Measurements from ENCODE around the gene C6orf52. TPM values are rescaled to one million over a fixed set of nuclear protein-coding genes. Genes with fewer than 3 reads are reported as not detected.

Gene C6orf52
- total RNA-seq, 4 donors from 2014 or later: not detected

GRCh38 chr6:10659699-10660348 lies 34.6 kb downstream of the C6orf52 start:
- H3K4me3 ChIP-seq (ENCODE audit: low read depth, poor library complexity, severe bottlenecking): no peak overlapping the region
- no peak for TF ChIP-seq POLR2A (IDR thresholded peaks at IDR 0.05)
- TF ChIP-seq, protein P1, sequence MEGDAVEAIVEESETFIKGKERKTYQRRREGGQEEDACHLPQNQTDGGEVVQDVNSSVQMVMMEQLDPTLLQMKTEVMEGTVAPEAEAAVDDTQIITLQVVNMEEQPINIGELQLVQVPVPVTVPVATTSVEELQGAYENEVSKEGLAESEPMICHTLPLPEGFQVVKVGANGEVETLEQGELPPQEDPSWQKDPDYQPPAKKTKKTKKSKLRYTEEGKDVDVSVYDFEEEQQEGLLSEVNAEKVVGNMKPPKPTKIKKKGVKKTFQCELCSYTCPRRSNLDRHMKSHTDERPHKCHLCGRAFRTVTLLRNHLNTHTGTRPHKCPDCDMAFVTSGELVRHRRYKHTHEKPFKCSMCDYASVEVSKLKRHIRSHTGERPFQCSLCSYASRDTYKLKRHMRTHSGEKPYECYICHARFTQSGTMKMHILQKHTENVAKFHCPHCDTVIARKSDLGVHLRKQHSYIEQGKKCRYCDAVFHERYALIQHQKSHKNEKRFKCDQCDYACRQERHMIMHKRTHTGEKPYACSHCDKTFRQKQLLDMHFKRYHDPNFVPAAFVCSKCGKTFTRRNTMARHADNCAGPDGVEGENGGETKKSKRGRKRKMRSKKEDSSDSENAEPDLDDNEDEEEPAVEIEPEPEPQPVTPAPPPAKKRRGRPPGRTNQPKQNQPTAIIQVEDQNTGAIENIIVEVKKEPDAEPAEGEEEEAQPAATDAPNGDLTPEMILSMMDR (IDR thresholded peaks at IDR 0.05): no peak
- intact Hi-C loops (cut with DNase I; ENCODE audit: low total_unique reads): no loop called here
- WGBS, 2 donors: 81 to 85% methylated on average over 35 to 48 of the region's 48 CpGs
- no peak for DNase-seq (ENCODE audit: low spot score in 2 of 2)

DNA sequence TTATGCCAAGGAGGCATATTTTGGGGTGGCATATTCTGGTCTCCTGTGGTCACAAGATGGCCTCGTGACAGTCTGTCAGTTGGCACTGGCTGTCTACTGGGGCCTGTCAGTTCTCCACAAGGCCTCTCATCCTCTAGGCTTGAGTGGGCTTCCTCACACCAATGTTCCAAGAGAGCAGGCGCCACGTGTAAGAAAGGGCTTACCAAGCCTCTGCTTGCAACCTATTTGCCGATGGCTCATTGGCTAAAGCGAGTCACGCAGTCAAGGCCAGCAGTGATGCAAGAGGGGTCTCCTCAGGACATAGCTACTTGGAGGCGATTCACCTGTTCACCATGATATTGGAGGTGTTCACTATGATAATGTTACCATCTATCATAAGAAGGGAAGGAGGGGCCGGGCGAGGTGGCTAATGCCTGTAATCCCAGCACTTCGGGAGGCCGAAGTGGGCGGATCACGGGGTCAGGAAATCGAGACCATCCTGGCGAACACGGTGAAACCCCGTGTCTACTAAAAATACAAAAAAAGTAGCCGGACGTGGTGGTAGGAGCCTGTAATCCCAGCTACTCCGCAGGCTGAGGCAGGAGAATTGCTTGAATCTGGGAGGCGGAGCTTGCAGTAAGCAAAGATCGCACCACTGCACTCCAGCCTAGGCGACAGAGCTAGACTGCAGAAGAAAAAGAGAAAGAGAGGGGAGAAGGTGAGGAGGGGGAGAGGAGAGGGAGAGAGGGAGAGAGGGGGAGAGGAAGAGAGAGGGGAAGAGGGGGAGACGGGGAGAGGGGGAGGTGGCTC lies 35.3 kb downstream of the C6orf52 start:
- no peak overlapping the region for H3K4me3 ChIP-seq (ENCODE audit: low read depth, poor library complexity, severe bottlenecking)
- no peak for DNase-seq (ENCODE audit: low spot score in 2 of 2)
- TF ChIP-seq, protein P1 (IDR thresholded peaks at IDR 0.05): no peak
- TF ChIP-seq POLR2A (IDR thresholded peaks at IDR 0.05): no peak
- WGBS, 2 donors: 86 to 88% methylated on average over 24 of the region's 24 CpGs
- intact Hi-C loops (cut with DNase I; ENCODE audit: low total_unique reads): no loop called here

- intact Hi-C loops (cut with DNase I; ENCODE audit: low total_unique reads): no loop called here
- no peak overlapping the region for H3K4me3 ChIP-seq (ENCODE audit: low read depth, poor library complexity, severe bottlenecking)
- no peak for TF ChIP-seq POLR2A (IDR thresholded peaks at IDR 0.05)
- TF ChIP-seq, protein P1 (IDR thresholded peaks at IDR 0.05): no peak
- WGBS, 2 donors: 71 to 75% methylated on average over 12 of the region's 12 CpGs
- DNase-seq (ENCODE audit: low spot score in 2 of 2): no peak
Observed at GRCh38 chr6:10655508-10656055, 38.8 kb downstream of the C6orf52 start.

GRCh38 chr6:10644225-10644624 lies 50.2 kb downstream of the C6orf52 start:
- H3K4me3 ChIP-seq (ENCODE audit: low read depth, poor library complexity, severe bottlenecking): no peak overlapping the region
- DNase-seq (ENCODE audit: low spot score in 2 of 2): no peak
- 93 to 95% methylated on average over 1 of the region's 1 CpG for WGBS, 2 donors
- intact Hi-C loops (cut with DNase I; ENCODE audit: low total_unique reads): no loop called here
- TF ChIP-seq, protein P1 (IDR thresholded peaks at IDR 0.05): no peak
- TF ChIP-seq POLR2A (IDR thresholded peaks at IDR 0.05): no peak

GRCh38 chr6:10643201-10643651 lies 51.2 kb downstream of the C6orf52 start:
- TF ChIP-seq POLR2A (IDR thresholded peaks at IDR 0.05): no peak
- TF ChIP-seq, protein P1 (IDR thresholded peaks at IDR 0.05): no peak
- no peak overlapping the region for H3K4me3 ChIP-seq (ENCODE audit: low read depth, poor library complexity, severe bottlenecking)
- WGBS, 2 donors: 73 to 76% methylated on average over 3 of the region's 3 CpGs
- intact Hi-C loops (cut with DNase I; ENCODE audit: low total_unique reads): no loop called here
- DNase-seq (ENCODE audit: low spot score in 2 of 2): no peak

All from lower leg skin (tissue), 4 donors.